Ectodermal cell (in vitro differentiated cells): ENCODE data around the gene TOMM34.

Experiments
- H3K27ac ChIP-seq: 2 replicates; pipeline ENCODE4 v1.7.0; 2013; ENCODE audit warnings: mild to moderate bottlenecking, low read depth, low read length; ENCODE audit not compliant: insufficient read depth, poor library complexity, severe bottlenecking
- H3K27me3 ChIP-seq: 2 replicates; pipeline ENCODE4 v1.7.0; 2013; ENCODE audit warnings: mild to moderate bottlenecking, low read length; ENCODE audit not compliant: insufficient read depth, control insufficient read depth, poor library complexity, severe bottlenecking
- H3K36me3 ChIP-seq: one replicate; pipeline ENCODE4 v1.7.0; 2013; ENCODE audit warnings: low read length; ENCODE audit not compliant: control insufficient read depth, insufficient read depth
- H3K4me1 ChIP-seq: one replicate; pipeline ENCODE4 v1.7.0; 2013; ENCODE audit warnings: low read length; ENCODE audit not compliant: control insufficient read depth, insufficient read depth
- H3K4me3 ChIP-seq: 2 replicates; pipeline ENCODE4 v1.7.0; 2013; ENCODE audit warnings: low read depth, low read length, control low read depth; ENCODE audit not compliant: insufficient read depth
- H3K9me3 ChIP-seq: 2 replicates; pipeline ENCODE4 v1.7.0; 2013; ENCODE audit warnings: mild to moderate bottlenecking, low read length, moderate library complexity; ENCODE audit not compliant: control insufficient read depth
- WGBS, 2 experiments: methylation state at CpG; one replicate each; pipeline ENCODE4 v1.1.7; 2013; ENCODE audit warnings: missing lambda C conversion rate in 2 of 2; 5-methylcytosine and 5-hydroxymethylcytosine counted together

Gene TOMM34

GRCh38 chr20:44981736-44982406, 21.7 kb upstream of the TOMM34 start:
- no peak overlapping the region for H3K27ac ChIP-seq
- WGBS, 2 experiments: 91 to 95% methylated on average over 8 of the region's 8 CpGs
- H3K9me3 ChIP-seq: no peaks in the 10 kb centered on the region
- H3K36me3 ChIP-seq: peaks cover 7% of the 10 kb centered on the region
- no peaks in the 10 kb centered on the region for H3K27me3 ChIP-seq
- no peaks in the 10 kb centered on the region for H3K4me1 ChIP-seq
- H3K4me3 ChIP-seq: no peak overlapping the region

GRCh38 chr20:44979090-44979621, 19.0 kb upstream of the TOMM34 start:
- Histone ChIP-seq H3K9me3 (no peaks in the 10 kb centered on the region), H3K4me3 (no peak overlapping the region), H3K27ac (no peak overlapping the region), H3K4me1 (no peaks in the 10 kb centered on the region), H3K27me3 (no peaks in the 10 kb centered on the region), H3K36me3 (peaks cover 4% of the 10 kb centered on the region)
- 94 to 100% methylated on average over 2 of the region's 2 CpGs for WGBS, 2 experiments

- Histone ChIP-seq H3K27me3 (no peaks in the 10 kb centered on the region), H3K36me3 (peaks cover 12% of the 10 kb centered on the region), H3K4me3 (no peak overlapping the region), H3K9me3 (no peaks in the 10 kb centered on the region), H3K4me1 (no peaks in the 10 kb centered on the region), H3K27ac (no peak overlapping the region)
- WGBS, 2 experiments: 96 to 97% methylated on average over 4 of the region's 4 CpGs
Measured at GRCh38 chr20:44976698-44977097, 16.5 kb upstream of the TOMM34 start.

GRCh38 chr20:44973053-44973452, 12.9 kb upstream of the TOMM34 start:
- no peak overlapping the region for H3K4me3 ChIP-seq
- H3K4me1 ChIP-seq: peaks cover 6% of the 10 kb centered on the region
- H3K9me3 ChIP-seq: no peaks in the 10 kb centered on the region
- 96 to 100% methylated on average over 2 of the region's 2 CpGs for WGBS, 2 experiments
- H3K27me3 ChIP-seq: no peaks in the 10 kb centered on the region
- no peak overlapping the region for H3K27ac ChIP-seq
- H3K36me3 ChIP-seq: peaks cover 7% of the 10 kb centered on the region

GRCh38 chr20:44970243-44970757, 10.1 kb upstream of the TOMM34 start:
- Histone ChIP-seq H3K27me3 (no peaks in the 10 kb centered on the region), H3K4me3 (no peak overlapping the region), H3K9me3 (no peaks in the 10 kb centered on the region), H3K27ac (no peak overlapping the region), H3K4me1 (peaks cover 16% of the 10 kb centered on the region), H3K36me3 (peaks cover 7% of the 10 kb centered on the region)
- 92 to 97% methylated on average over 1 of the region's 1 CpG for WGBS, 2 experiments

- H3K9me3 ChIP-seq: no peaks in the 10 kb centered on the region
- WGBS, 2 experiments: 87 to 90% methylated on average over 3 of the region's 3 CpGs
- H3K27ac ChIP-seq: no peak overlapping the region
- H3K4me1 ChIP-seq: peaks cover 16% of the 10 kb centered on the region
- no peaks in the 10 kb centered on the region for H3K27me3 ChIP-seq
- peaks cover 7% of the 10 kb centered on the region for H3K36me3 ChIP-seq
- H3K4me3 ChIP-seq: no peak overlapping the region
Measured at GRCh38 chr20:44969300-44969894, 9.2 kb upstream of the TOMM34 start.

- H3K27ac ChIP-seq: no peak overlapping the region
- H3K27me3 ChIP-seq: no peaks in the 10 kb centered on the region
- no peaks in the 10 kb centered on the region for H3K36me3 ChIP-seq
- no peaks in the 10 kb centered on the region for H3K9me3 ChIP-seq
- peak overlapping the region; percentile 91 for H3K4me3 ChIP-seq
- WGBS, 2 experiments: 58 to 61% methylated on average over 5 of the region's 5 CpGs
- H3K4me1 ChIP-seq: peaks cover 16% of the 10 kb centered on the region
Measured at GRCh38 chr20:44967207-44967807, 7.1 kb upstream of the TOMM34 start.

GRCh38 chr20:44966030-44966961, 6.1 kb upstream of the TOMM34 start, which contains the start of gene STK4:
Gene STK4 (plus strand): TSS chr20:44966512. CDS start chr20:44966569, 57 bp downstream.
- no peaks in the 10 kb centered on the region for H3K27me3 ChIP-seq
- H3K9me3 ChIP-seq: no peaks in the 10 kb centered on the region
- WGBS, 2 experiments: 2 to 3% methylated on average over 68 of the region's 68 CpGs
- peaks cover 16% of the 10 kb centered on the region for H3K4me1 ChIP-seq
- peak within 1 kb of the TSS; percentile 79 for H3K27ac ChIP-seq
- H3K4me3 ChIP-seq: peak within 1 kb of the TSS; percentile 91
- no peaks in the 10 kb centered on the region for H3K36me3 ChIP-seq

- H3K36me3 ChIP-seq: no peaks in the 10 kb centered on the region
- H3K9me3 ChIP-seq: no peaks in the 10 kb centered on the region
- no peaks in the 10 kb centered on the region for H3K27me3 ChIP-seq
- H3K27ac ChIP-seq: peak overlapping the region; percentile 79
- H3K4me3 ChIP-seq: peak overlapping the region; percentile 91
- peaks cover 14% of the 10 kb centered on the region for H3K4me1 ChIP-seq
- WGBS, 2 experiments: 77 to 80% methylated on average over 5 of the region's 5 CpGs
Measured at GRCh38 chr20:44965651-44966029, 5.4 kb upstream of the TOMM34 start.
